SK-N-SH (cell line): ENCODE results near the gene SLIT1. TPM values are rescaled to one million over a fixed set of nuclear protein-coding genes. Genes with fewer than 3 reads are reported as not detected.

Source experiments
- CTCF ChIA-PET: fragments of 300-600, 350-600 bp; formaldehyde crosslinking; extraction: SDS; loops from one replicate; lab custom pipeline; 2021; lab: Yijun Ruan, JAX
- POLR2A ChIA-PET: fragments of 350-600 bp; sonication (Branson Sonifier 250); formaldehyde crosslinking; extraction: SDS; loops from one replicate; lab custom pipeline; 2020; ENCODE audit warnings: antibody characterized with exemption, inconsistent platforms; lab: Yijun Ruan, JAX
- DNase-seq: peaks from one replicate; pipeline ENCODE4 v3.0.0; 2012
- H2AFZ ChIP-seq: fragments of 200-600 bp; sonication (generic); 2 replicates; pipeline ENCODE4 v1.8.1; 2016; ENCODE audit warnings: antibody characterized with exemption, mild to moderate bottlenecking, low read depth
- H3F3A ChIP-seq: fragments of 200-600 bp; sonication (generic); replicated peaks from 2 replicates; pipeline ENCODE3; 2016; ENCODE audit warnings: antibody characterized with exemption, mild to moderate bottlenecking; ENCODE audit not compliant: insufficient read depth
- H3K27ac ChIP-seq, 2 experiments: fragments of 200-500 bp in 1 of 2; fragments of 200-600 bp in 1 of 2; sonication (Bioruptor generic) in 1 of 2; sonication (generic), shearing (Covaris generic) in 1 of 2; 2 replicates each; pipeline versions ENCODE4 v1.5.1 to v1.6.1; 2014 to 2016; ENCODE audit warnings: low read depth in 2 of 2, inconsistent platforms in 1 of 2, low read length in 1 of 2, mild to moderate bottlenecking in 1 of 2, mixed read lengths in 1 of 2
- H3K27me3 ChIP-seq: fragments of 200-600 bp; sonication (generic), shearing (Covaris generic); 2 replicates; pipeline ENCODE4 v1.6.1; 2016; ENCODE audit warnings: mixed run types; ENCODE audit not compliant: insufficient read depth
- H3K36me3 ChIP-seq, 2 experiments: fragments of 200-500 bp in 1 of 2; fragments of 200-600 bp in 1 of 2; sonication (Bioruptor generic) in 1 of 2; sonication (generic) in 1 of 2; replicated peaks in 1 of 2; 2 replicates each; pipeline versions ENCODE3 to v1.5.1; 2014 to 2016; ENCODE audit warnings: low read length in 1 of 2, mild to moderate bottlenecking in 1 of 2; ENCODE audit not compliant: insufficient read depth in 2 of 2, control insufficient read depth in 1 of 2
- H3K4me1 ChIP-seq, 2 experiments: fragments of 200-500 bp in 1 of 2; fragments of 200-600 bp in 1 of 2; sonication (Bioruptor generic) in 1 of 2; sonication (generic), shearing (Covaris generic) in 1 of 2; 2 replicates each; pipeline versions ENCODE4 v1.5.1 to v1.6.1; 2014 to 2016; ENCODE audit warnings: low read depth in 1 of 2, low read length in 1 of 2, mixed run types in 1 of 2; ENCODE audit not compliant: insufficient read depth in 2 of 2, control insufficient read depth in 1 of 2
- H3K4me2 ChIP-seq: fragments of 200-600 bp; sonication (generic), shearing (Covaris generic); 2 replicates; pipeline ENCODE4 v1.6.1; 2017; ENCODE audit warnings: mixed run types
- H3K4me3 ChIP-seq, 2 experiments: fragments of 200-500 bp in 1 of 2; fragments of 200-600 bp in 1 of 2; sonication (Bioruptor generic) in 1 of 2; sonication (generic), shearing (Covaris generic) in 1 of 2; 2 replicates each; pipeline versions ENCODE4 v1.5.1 to v1.8.1; 2014 to 2016; ENCODE audit warnings: low read depth in 2 of 2, inconsistent platforms in 1 of 2, low read length in 1 of 2, mild to moderate bottlenecking in 1 of 2, mixed read lengths in 1 of 2, moderate library complexity in 1 of 2
- H3K79me2 ChIP-seq: fragments of 200-600 bp; sonication (generic); 2 replicates; pipeline ENCODE4 v1.8.1; 2017; ENCODE audit warnings: mild to moderate bottlenecking; ENCODE audit not compliant: insufficient read depth
- H3K9ac ChIP-seq: fragments of 200-600 bp; sonication (generic); 2 replicates; pipeline ENCODE4 v1.6.1; 2017; ENCODE audit warnings: mixed run types
- H3K9me2 ChIP-seq: fragments of 200-600 bp; sonication (generic); 2 replicates; pipeline ENCODE4 v1.6.1; 2017; ENCODE audit warnings: mixed run types
- H3K9me3 ChIP-seq: fragments of 200-600 bp; sonication (generic); 2 replicates; pipeline ENCODE4 v1.6.1; 2017; ENCODE audit warnings: mixed run types, mild to moderate bottlenecking, moderate library complexity
- H4K20me1 ChIP-seq: fragments of 200-600 bp; sonication (generic); 2 replicates; pipeline ENCODE4 v1.6.1; 2017; ENCODE audit warnings: mild to moderate bottlenecking, mixed run types; ENCODE audit not compliant: insufficient read depth
- CHD2 ChIP-seq: fragments of 150-350 bp; IDR thresholded peaks from 2 replicates; pipeline ENCODE4 v1.6.1; 2018; ENCODE audit warnings: low read length; ENCODE audit not compliant: partially characterized antibody
- EP300 ChIP-seq, 2 experiments: IDR thresholded peaks; 2 replicates each; pipeline versions ENCODE4 v1.4.0 to v1.6.1; 2012; ENCODE audit warnings: borderline replicate concordance in 1 of 2, low read depth in 1 of 2, low read length in 1 of 2
- EZH2phosphoT487 ChIP-seq: fragments of 200-600 bp; sonication (generic); IDR thresholded peaks from 2 replicates; pipeline ENCODE4 v1.6.1; 2017; ENCODE audit warnings: low read depth, mixed run types, mild to moderate bottlenecking, antibody characterized with exemption, moderate library complexity, borderline replicate concordance
- FOXJ3 ChIP-seq: sonication (generic); formaldehyde crosslinking; IDR thresholded peaks from 2 replicates; pipeline ENCODE4 v1.5.1; 2020; ENCODE audit warnings: mild to moderate bottlenecking, missing genetic modification reagents
- FOXM1 ChIP-seq: IDR thresholded peaks from 2 replicates; pipeline ENCODE4 v1.4.0; 2012; ENCODE audit warnings: low read depth, mild to moderate bottlenecking
- GABPA ChIP-seq: IDR thresholded peaks from 2 replicates; pipeline ENCODE4 v1.4.0; 2012; ENCODE audit warnings: low read depth, mild to moderate bottlenecking
- GATA2 ChIP-seq: sonication (generic); formaldehyde crosslinking; IDR thresholded peaks from 2 replicates; pipeline ENCODE4 v1.5.0; 2020; ENCODE audit warnings: mild to moderate bottlenecking, missing genetic modification reagents
- JUND ChIP-seq: IDR thresholded peaks from 2 replicates; pipeline ENCODE4 v1.4.0; 2012
- MEF2A ChIP-seq: IDR thresholded peaks from 2 replicates; pipeline ENCODE4 v1.4.0; 2012; ENCODE audit warnings: low read depth, borderline replicate concordance
- MXI1 ChIP-seq: IDR thresholded peaks from 2 replicates; pipeline ENCODE4 v1.6.1; 2012; ENCODE audit warnings: mild to moderate bottlenecking, low read depth, low read length, improper control_type of control experiment
- NFIC ChIP-seq: IDR thresholded peaks from 2 replicates; pipeline ENCODE4 v1.4.0; 2012; ENCODE audit warnings: borderline replicate concordance
- POLR2AphosphoS5 ChIP-seq: IDR thresholded peaks from 2 replicates; pipeline ENCODE4 v1.6.1; 2012; ENCODE audit warnings: low read depth, low read length
- RCOR1 ChIP-seq: fragments of 150-350 bp; IDR thresholded peaks from 2 replicates; pipeline ENCODE4 v1.6.1; 2017; ENCODE audit warnings: antibody characterized with exemption, low read length
- RFX5 ChIP-seq: IDR thresholded peaks from 2 replicates; pipeline ENCODE4 v1.6.1; 2012; ENCODE audit warnings: mild to moderate bottlenecking, improper control_type of control experiment, low read length
- SIN3A ChIP-seq: IDR thresholded peaks from 2 replicates; pipeline ENCODE4 v1.6.1; 2012; ENCODE audit warnings: low read depth, mild to moderate bottlenecking, low read length, moderate library complexity, borderline replicate concordance
- TAF1 ChIP-seq: IDR thresholded peaks from 2 replicates; pipeline ENCODE4 v1.6.1; 2012; ENCODE audit warnings: low read depth, mild to moderate bottlenecking, low read length, moderate library complexity, borderline replicate concordance
- TCF12 ChIP-seq: IDR thresholded peaks from 2 replicates; pipeline ENCODE4 v1.4.0; 2012
- TEAD4 ChIP-seq: IDR thresholded peaks from 2 replicates; pipeline ENCODE4 v1.4.0; 2012; ENCODE audit warnings: mild to moderate bottlenecking, borderline replicate concordance; ENCODE audit not compliant: insufficient read depth
- YY1 ChIP-seq: IDR thresholded peaks from 2 replicates; pipeline ENCODE4 v1.4.0; 2012; ENCODE audit warnings: low read depth, mild to moderate bottlenecking
- WGBS: methylation state at CpG from one replicate; pipeline ENCODE4 v1.1.6; 2017; ENCODE audit warnings: low lambda C conversion rate; 5-methylcytosine and 5-hydroxymethylcytosine counted together
- polyA plus RNA-seq, 3 experiments: library from polyadenylated mRNA; depleted of rRNA; stranded (reverse); fragments of >200 nt; gene quantifications; 2 replicates each; pipeline ENCODE4 v1.2.3, GENCODE V29; 2012
- TF ChIP-seq, protein P1 (sequence below): IDR thresholded peaks from 2 replicates; pipeline ENCODE4; 2012

Gene SLIT1
- polyA plus RNA-seq, 1 of the 3 experiments (the other 2 are of a cell fraction) = 0.05 TPM

- no peaks in the 10 kb centered on the region for H3K9me3 ChIP-seq
- H3K9me2 ChIP-seq = peaks cover 3% of the 10 kb centered on the region; the same call in 1 of the 2 replicates
- H3K27me3 ChIP-seq = no peaks in the 10 kb centered on the region
- no peak overlapping the region for H3K27ac ChIP-seq
- H3K4me2 ChIP-seq = no peak overlapping the region
- H2AFZ ChIP-seq = no peak overlapping the region
- H3K36me3 ChIP-seq = no peaks in the 10 kb centered on the region
- no peaks in the 10 kb centered on the region for H4K20me1 ChIP-seq
- ChIA-PET CTCF (interaction anchor here (0.8 to 2.5 kb wide), 4 partner anchors 12 to 197 kb away, joined by 3 to 9 read pairs (median 8); no protein-coding TSS in a partner anchor), POLR2A (no interaction called here)
- 80% methylated on average over 1 of the region's 8 CpGs for WGBS
- no peak overlapping the region for H3K4me3 ChIP-seq
- no peaks in the 10 kb centered on the region for H3K79me2 ChIP-seq
- no peak for DNase-seq
- no peak overlapping the region for H3K9ac ChIP-seq
- H3F3A ChIP-seq = no peaks in the 10 kb centered on the region
- TF ChIP-seq TAF1 (no peak), SIN3A (no peak), JUND (no peak), MXI1 (no peak), NFIC (no peak)
- no peaks in the 10 kb centered on the region for H3K4me1 ChIP-seq
Measured at GRCh38 chr10:97013568-97013967, 172.2 kb downstream of the SLIT1 start.

GRCh38 chr10:97012470-97012869 is 173.3 kb downstream of the SLIT1 start:
- Histone ChIP-seq H3K9me3 (peaks cover 3% of the 10 kb centered on the region; the same call in 1 of the 2 replicates), H4K20me1 (no peaks in the 10 kb centered on the region), H3K79me2 (no peaks in the 10 kb centered on the region), H3K4me3 (no peak overlapping the region), H3K4me2 (no peak overlapping the region), H3F3A (no peaks in the 10 kb centered on the region), H2AFZ (no peak overlapping the region), H3K4me1 (no peaks in the 10 kb centered on the region), H3K9me2 (peaks cover 3% of the 10 kb centered on the region; the same call in 1 of the 2 replicates), H3K9ac (no peak overlapping the region), H3K36me3 (no peaks in the 10 kb centered on the region), H3K27ac (no peak overlapping the region), H3K27me3 (no peaks in the 10 kb centered on the region)
- TF ChIP-seq CHD2 (no peak), GABPA (no peak), YY1 (no peak), JUND (no peak), RFX5 (no peak), RCOR1 (no peak), SIN3A (no peak), POLR2AphosphoS5 (no peak), FOXJ3 (CRISPR knock-in tag) (no peak), TCF12 (no peak), EP300 (IDR thresholded peaks at IDR 0.05; ENCODE audit: borderline replicate concordance in 1 of 2, low read depth in 1 of 2, low read length in 1 of 2) (no peak), NFIC (no peak), EZH2phosphoT487 (no peak), TEAD4 (no peak), GATA2 (CRISPR knock-in tag) (no peak), MEF2A (no peak), FOXM1 (no peak)
- TF ChIP-seq, protein P1, sequence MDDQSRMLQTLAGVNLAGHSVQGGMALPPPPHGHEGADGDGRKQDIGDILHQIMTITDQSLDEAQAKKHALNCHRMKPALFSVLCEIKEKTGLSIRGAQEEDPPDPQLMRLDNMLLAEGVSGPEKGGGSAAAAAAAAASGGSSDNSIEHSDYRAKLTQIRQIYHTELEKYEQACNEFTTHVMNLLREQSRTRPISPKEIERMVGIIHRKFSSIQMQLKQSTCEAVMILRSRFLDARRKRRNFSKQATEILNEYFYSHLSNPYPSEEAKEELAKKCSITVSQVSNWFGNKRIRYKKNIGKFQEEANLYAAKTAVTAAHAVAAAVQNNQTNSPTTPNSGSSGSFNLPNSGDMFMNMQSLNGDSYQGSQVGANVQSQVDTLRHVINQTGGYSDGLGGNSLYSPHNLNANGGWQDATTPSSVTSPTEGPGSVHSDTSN = no peak
- DNase-seq = no peak
- CTCF ChIA-PET = interaction anchor here (1.5 to 2.5 kb wide), 3 partner anchors 13 to 198 kb away, joined by 7 to 9 read pairs (median 9); no protein-coding TSS in a partner anchor
- POLR2A ChIA-PET = no interaction called here
- 71% methylated on average over 4 of the region's 8 CpGs for WGBS
